HG03378 (cell line): ENCODE results near the gene SH3GL3.

Experiments used
- ATAC-seq: cut with Tn5 transposase; IDR thresholded peaks from one replicate; pipeline ENCODE4 v1.9.1; 2021; ENCODE audit warnings: mild to moderate bottlenecking, moderate library complexity; ENCODE audit not compliant: unreplicated experiment

The SH3GL3 gene

GRCh38 chr15:83503595-83504364 lies 56.6 kb downstream of the SH3GL3 start:
- ATAC-seq: no peak

GRCh38 chr15:83504365-83504764 lies 57.2 kb downstream of the SH3GL3 start:
- ATAC-seq: no peak

- ATAC-seq: no peak
Observed at GRCh38 chr15:83510001-83510400, 62.9 kb downstream of the SH3GL3 start.

DNA sequence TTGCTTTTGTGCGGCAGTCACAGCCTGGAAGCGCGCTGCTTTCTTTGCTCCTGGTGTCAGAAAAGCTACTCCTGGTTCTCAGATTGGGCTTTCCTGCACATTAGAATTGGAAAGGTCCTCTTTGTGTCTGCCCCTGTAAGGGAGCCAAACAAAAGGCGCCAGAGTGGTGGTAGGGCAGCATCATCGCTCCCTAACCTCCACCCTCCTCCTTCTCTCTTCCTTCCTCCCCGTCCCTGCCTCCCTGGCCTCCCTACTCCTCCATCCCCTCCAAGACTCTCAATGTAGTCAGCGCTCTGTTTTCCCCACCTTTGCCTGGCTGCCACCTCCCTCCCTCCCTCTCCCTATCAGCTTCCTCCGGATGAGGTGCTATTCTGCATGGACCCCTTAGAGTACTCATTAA lies 65.3 kb downstream of the SH3GL3 start:
- no peak for ATAC-seq

- no peak for ATAC-seq
Observed at GRCh38 chr15:83514584-83514983, 67.4 kb downstream of the SH3GL3 start.

GRCh38 chr15:83515164-83515563 lies 68.0 kb downstream of the SH3GL3 start:
- ATAC-seq: no peak

GRCh38 chr15:83516935-83517334 lies 69.8 kb downstream of the SH3GL3 start:
- no peak for ATAC-seq

DNA sequence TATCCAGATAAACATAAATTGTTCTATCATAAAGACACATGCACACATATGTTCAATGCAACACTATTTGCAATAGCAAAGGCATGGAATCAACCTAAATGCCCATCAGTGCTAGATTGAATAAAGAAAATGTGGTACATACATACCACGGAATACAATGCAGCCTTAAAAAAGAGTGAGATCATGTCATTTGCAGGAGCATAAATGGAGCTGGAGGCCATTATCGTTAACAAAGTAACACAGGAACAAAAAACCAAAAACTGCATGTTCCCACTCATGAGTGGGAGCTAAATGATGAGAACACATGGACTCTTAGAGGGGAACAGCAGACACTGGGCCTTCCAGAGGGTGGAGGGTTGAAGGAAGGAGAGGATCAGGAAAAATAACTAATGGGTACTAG lies 79.2 kb downstream of the SH3GL3 start:
- no peak for ATAC-seq

DNA sequence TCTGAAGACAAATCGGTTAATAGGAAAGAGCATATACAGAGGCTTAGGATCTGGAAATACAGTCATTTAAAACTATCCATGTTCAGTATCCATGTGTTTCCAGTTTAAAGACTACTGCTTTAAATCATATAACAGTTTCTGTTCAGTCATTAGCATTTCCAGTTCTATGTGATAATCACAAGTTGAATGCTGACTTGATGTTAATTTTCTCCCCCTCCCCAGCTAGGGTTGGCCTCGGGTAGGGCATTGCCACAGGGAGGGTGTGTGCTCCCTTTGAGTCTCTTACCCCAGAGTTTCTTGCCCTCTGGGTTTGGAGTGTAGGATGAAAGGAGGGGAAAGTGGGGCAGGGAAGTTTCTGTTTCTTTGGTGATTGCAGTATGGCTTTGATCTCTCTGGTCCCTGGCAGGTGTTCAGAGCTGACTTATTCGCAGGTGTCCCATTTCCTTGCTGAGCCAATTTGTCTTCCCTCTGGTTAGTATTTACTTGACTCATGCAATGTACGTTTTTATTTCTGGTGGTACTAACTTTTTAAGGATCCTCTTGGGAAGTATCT lies 86.3 kb downstream of the SH3GL3 start:
- no peak for ATAC-seq

DNA sequence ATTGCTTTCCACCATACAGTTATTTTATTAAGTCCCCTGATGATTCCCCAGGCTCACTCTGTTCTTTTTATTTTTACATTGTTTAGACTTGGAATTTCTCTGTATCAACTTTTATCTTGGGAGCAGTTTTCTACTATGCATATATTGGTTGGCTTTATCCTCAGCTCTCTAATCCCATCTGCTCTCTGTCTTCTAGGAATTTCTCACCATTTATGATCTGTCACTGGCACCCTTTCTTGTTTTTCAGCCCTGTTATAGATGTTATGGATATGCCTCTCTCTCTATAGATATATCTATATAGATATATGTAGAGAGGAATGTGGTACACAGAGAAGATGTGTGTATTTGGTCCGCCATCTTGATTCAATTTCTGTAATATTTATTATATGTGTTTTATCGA lies 90.5 kb downstream of the SH3GL3 start:
- no peak for ATAC-seq

DNA sequence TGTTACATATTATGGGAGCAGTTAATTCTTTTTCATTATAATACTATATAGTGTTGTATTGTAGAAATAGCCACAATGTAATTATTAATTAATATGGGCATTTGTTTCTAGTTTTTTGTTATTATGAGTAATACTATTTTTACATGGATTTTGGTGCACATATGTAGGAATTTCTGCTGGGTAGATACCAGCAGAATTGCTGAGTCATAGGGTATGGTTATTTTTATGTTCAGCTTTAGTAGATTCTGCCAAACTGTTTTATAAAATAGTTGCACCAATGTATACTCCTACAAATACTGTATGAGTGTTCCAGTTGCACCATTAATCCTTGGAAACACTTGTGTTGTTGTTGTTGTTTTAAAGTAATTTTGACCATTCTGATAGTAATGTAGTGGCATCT lies 91.5 kb downstream of the SH3GL3 start:
- ATAC-seq: no peak

- no peak for ATAC-seq
Observed at GRCh38 chr15:83545804-83546511, 98.8 kb downstream of the SH3GL3 start.

GRCh38 chr15:83546512-83546888 lies 99.4 kb downstream of the SH3GL3 start:
- ATAC-seq: no peak

DNA sequence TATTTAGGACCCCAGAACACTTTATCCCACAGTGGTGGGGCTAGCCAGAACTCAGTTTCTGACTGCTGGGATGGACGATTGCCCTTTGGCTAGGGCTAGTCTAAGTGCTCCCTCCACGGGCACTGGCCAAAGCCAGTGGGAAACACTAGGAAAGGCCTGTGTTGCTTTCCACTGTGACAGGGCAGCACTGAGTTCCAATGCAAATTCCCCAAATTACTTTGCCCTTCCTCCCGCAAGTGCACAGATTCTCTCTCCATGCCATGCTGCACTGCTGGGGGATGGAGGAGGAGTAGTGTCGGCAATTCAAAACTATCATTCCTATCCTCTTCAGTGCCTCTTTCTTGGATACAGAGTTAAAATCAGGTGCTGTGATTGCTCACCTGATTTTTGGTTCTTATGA lies 100.0 kb downstream of the SH3GL3 start:
- no peak for ATAC-seq

GRCh38 chr15:83549623-83550022 lies 102.5 kb downstream of the SH3GL3 start:
- ATAC-seq: no peak

DNA sequence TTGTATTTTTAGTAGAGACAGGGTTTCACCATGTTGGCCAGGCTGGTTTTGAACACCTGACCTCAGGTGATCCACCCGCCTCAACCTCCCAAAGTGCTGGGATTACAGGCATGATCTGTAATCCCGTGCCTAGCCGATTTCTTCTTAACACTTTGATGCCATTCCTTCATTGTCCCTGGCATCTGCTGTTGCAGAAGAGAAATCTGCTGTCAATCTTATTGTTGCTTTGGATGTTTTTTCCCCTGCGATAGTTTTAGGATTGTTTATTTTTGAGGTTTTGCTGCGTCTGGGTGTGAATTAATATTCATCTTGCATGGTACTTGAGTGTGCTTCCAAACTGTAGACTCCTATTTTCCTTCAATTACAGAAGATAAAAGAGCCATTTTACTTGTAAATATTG lies 107.4 kb downstream of the SH3GL3 start:
- ATAC-seq: no peak

GRCh38 chr15:83555383-83555782 lies 108.2 kb downstream of the SH3GL3 start:
- ATAC-seq: no peak

DNA sequence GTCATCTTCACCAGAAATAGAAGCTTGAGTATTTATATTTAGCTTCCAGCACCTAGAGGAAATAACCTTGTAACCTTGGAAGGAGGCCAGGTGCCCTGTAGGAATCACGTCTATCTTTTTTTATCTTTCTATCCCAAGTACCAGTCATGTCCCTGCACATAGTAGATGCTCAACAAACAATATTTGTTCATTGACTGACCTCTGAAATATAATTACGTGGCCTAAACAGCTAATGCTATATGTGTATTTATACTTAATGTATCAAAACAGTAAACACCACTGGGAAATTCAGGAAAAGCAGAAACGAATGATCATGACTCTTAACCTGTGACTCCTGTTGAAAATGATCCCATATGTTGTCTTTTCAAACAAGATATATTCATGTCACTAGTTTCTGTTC lies 108.9 kb downstream of the SH3GL3 start:
- ATAC-seq: no peak

GRCh38 chr15:83556754-83557153 lies 109.6 kb downstream of the SH3GL3 start:
- no peak for ATAC-seq

DNA sequence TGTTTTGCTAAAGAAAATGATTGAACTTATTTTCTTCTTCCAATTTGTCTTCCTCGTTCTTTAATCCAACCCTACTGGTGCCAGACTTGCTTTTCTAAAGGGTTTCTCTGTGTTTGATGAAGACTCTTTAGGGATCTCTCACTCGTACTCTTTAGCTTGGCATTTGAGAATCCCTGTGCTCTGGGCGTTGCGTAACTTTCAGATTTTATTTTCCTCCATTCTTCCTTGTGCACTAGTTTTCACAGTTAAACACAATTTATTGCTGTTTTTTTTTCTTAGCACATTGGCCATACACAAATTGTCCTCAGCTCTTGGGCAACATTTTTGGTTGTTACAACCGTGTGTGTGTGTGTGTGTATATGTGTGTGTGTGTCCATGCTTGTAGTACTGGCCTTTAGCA lies 111.0 kb downstream of the SH3GL3 start:
- ATAC-seq: no peak

GRCh38 chr15:83559310-83559966 lies 112.3 kb downstream of the SH3GL3 start:
- peak; percentile 59 for ATAC-seq

GRCh38 chr15:83561661-83562060 lies 114.5 kb downstream of the SH3GL3 start:
- no peak for ATAC-seq
